ENCODE data around the gene NCK2.

DNA sequence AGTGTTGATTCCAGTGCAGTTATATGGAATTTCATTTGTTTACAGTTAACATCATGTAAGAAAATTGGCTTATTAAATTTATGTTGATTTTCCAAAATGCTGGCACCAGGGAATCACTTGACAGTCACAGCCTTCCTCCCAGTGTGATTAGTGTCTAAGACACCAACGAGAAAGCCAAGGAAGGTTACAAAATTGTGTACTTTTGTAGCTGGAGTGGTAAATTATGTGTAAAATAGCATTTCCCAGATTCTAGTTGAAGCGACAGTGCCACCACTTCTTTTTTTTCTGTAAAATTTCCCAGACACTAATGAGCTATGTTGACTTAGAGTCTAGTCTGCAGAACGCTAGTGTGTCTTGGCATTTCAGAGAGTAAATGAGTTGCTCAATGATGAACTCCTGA lies 101.3 kb downstream of the NCK2 start:
- TF ChIP-seq, protein P1, sequence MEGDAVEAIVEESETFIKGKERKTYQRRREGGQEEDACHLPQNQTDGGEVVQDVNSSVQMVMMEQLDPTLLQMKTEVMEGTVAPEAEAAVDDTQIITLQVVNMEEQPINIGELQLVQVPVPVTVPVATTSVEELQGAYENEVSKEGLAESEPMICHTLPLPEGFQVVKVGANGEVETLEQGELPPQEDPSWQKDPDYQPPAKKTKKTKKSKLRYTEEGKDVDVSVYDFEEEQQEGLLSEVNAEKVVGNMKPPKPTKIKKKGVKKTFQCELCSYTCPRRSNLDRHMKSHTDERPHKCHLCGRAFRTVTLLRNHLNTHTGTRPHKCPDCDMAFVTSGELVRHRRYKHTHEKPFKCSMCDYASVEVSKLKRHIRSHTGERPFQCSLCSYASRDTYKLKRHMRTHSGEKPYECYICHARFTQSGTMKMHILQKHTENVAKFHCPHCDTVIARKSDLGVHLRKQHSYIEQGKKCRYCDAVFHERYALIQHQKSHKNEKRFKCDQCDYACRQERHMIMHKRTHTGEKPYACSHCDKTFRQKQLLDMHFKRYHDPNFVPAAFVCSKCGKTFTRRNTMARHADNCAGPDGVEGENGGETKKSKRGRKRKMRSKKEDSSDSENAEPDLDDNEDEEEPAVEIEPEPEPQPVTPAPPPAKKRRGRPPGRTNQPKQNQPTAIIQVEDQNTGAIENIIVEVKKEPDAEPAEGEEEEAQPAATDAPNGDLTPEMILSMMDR (IDR thresholded peaks at IDR 0.05), result no peak
- TF ChIP-seq POLR2A (IDR thresholded peaks at IDR 0.05), result no peak

All from esophagus squamous epithelium (tissue), 4 donors.